Glutamatergic neuron (in vitro differentiated cells): ENCODE results near the gene TMEM253. TPM values are rescaled to one million over a fixed set of nuclear protein-coding genes. Genes with fewer than 3 reads are reported as not detected.

Source experiments
- DNase-seq: peaks from one replicate; pipeline ENCODE4 v3.0.0; 2022
- H3K27ac Mint-ChIP-seq: one replicate; pipeline ENCODE4 v1.8.0; 2020; ENCODE audit warnings: mild to moderate bottlenecking, mixed read lengths, inconsistent platforms; ENCODE audit not compliant: unreplicated experiment
- H3K27me3 Mint-ChIP-seq: one replicate; pipeline ENCODE4 v1.8.0; 2020; ENCODE audit warnings: mild to moderate bottlenecking, moderate library complexity, mixed read lengths, inconsistent platforms; ENCODE audit not compliant: unreplicated experiment
- H3K36me3 Mint-ChIP-seq: one replicate; pipeline ENCODE4 v1.8.0; 2020; ENCODE audit warnings: mild to moderate bottlenecking, mixed read lengths, inconsistent platforms; ENCODE audit not compliant: unreplicated experiment
- H3K4me1 Mint-ChIP-seq: one replicate; pipeline ENCODE4 v1.8.0; 2020; ENCODE audit warnings: mild to moderate bottlenecking, low read depth, mixed read lengths, inconsistent platforms; ENCODE audit not compliant: unreplicated experiment
- H3K4me3 Mint-ChIP-seq: one replicate; pipeline ENCODE4 v1.8.0; 2020; ENCODE audit warnings: mild to moderate bottlenecking, mixed read lengths, inconsistent platforms; ENCODE audit not compliant: unreplicated experiment
- H3K9me3 Mint-ChIP-seq: one replicate; pipeline ENCODE4 v1.8.0; 2020; ENCODE audit warnings: mild to moderate bottlenecking, moderate library complexity, mixed read lengths, inconsistent platforms; ENCODE audit not compliant: unreplicated experiment
- total RNA-seq: library from RNA; stranded (reverse); fragmentation: NEBNext Ultra II Directional; extraction: Animal tissue kit (Norgen Biotek cat#: 25700); gene quantifications from one replicate; pipeline ENCODE4 v1.2.1, GENCODE V29; 2021; ENCODE audit not compliant: unreplicated experiment
- TF ChIP-seq, protein P1 (sequence below): fragments of 200-600 bp; sonication (generic); IDR thresholded peaks from one replicate; pipeline ENCODE4 v1.5.0; 2021; ENCODE audit not compliant: partially characterized antibody, unreplicated experiment

The TMEM253 gene
- total RNA-seq, 1 donor from 2014 or later = 0.64 TPM

DNA sequence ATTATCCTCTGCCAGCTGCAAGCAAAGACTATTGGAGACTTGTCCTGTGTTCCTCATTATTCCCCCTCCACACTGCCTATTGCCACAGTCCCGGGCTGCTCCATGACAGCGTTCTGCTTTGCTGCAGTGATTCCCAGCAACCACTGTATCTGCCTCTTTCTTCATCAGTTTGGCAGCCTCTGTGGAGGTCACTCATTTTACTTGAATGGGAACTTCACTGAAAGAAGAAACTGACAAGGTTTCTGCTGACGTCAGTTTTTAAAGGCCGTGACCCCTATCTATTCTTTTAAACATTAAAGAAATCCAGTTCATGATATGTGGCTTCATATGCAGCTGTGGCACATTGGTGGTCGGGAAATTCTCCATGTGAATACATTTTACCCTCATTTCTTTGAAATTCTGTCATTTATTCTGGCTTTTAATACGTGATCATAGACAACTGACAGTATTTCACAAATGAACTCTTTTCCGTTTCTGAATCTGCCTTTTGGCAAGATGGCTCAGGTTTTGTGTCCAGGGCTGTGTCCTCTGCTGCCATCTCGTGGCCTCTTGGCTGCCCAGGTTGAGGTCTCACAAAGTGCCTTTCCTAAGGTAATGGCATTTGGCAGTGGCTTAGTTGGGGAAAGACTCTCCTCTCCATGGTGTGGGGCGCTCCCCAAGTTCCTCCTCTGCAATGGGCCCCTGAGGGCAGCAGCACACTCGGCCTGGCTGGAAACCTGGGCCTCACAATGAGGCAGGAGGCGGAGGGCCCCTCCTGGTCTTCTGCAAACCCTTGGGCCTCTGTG is 5.8 kb downstream of the TMEM253 start:
- Mint-ChIP-seq H3K27me3 (peaks cover 2% of the 10 kb centered on the region), H3K4me1 (peaks cover 29% of the 10 kb centered on the region), H3K4me3 (peak overlapping the region; percentile 72), H3K36me3 (no peaks in the 10 kb centered on the region), H3K9me3 (peaks cover 5% of the 10 kb centered on the region), H3K27ac (peak overlapping the region; percentile 95)
- TF ChIP-seq, protein P1, sequence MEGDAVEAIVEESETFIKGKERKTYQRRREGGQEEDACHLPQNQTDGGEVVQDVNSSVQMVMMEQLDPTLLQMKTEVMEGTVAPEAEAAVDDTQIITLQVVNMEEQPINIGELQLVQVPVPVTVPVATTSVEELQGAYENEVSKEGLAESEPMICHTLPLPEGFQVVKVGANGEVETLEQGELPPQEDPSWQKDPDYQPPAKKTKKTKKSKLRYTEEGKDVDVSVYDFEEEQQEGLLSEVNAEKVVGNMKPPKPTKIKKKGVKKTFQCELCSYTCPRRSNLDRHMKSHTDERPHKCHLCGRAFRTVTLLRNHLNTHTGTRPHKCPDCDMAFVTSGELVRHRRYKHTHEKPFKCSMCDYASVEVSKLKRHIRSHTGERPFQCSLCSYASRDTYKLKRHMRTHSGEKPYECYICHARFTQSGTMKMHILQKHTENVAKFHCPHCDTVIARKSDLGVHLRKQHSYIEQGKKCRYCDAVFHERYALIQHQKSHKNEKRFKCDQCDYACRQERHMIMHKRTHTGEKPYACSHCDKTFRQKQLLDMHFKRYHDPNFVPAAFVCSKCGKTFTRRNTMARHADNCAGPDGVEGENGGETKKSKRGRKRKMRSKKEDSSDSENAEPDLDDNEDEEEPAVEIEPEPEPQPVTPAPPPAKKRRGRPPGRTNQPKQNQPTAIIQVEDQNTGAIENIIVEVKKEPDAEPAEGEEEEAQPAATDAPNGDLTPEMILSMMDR = peak; percentile 79
- peak; percentile 87 for DNase-seq

DNA sequence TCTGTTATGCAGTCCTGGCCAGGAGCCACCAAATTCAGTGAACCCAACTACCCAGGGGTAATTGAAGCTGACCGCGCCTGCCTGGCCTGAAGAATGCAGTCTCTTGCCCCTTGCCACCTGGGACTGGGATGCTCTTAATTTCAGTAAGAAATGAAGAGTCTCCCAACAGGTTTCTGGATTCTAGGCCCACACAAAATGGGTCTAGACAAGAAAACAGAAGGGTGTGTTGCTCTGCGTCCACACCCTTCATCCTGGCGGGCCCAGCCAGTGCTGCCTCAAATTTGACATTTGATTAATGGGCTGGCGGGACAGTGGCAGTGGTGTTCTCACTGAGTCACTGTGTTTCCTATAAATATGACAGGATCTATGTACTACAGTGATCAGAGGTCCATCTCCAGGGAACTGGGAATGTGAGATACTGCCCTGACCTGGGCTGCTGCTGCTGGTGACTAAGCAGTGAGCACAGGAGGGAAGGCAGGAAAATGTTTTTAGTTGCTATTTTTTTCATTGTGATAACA is 6.5 kb downstream of the TMEM253 start:
- Mint-ChIP-seq H3K9me3 (peaks cover 5% of the 10 kb centered on the region), H3K27ac (peak overlapping the region; percentile 95), H3K4me3 (peak overlapping the region; percentile 72), H3K27me3 (peaks cover 2% of the 10 kb centered on the region), H3K4me1 (peaks cover 29% of the 10 kb centered on the region), H3K36me3 (no peaks in the 10 kb centered on the region)
- DNase-seq = no peak
- TF ChIP-seq, protein P1 = no peak

DNA sequence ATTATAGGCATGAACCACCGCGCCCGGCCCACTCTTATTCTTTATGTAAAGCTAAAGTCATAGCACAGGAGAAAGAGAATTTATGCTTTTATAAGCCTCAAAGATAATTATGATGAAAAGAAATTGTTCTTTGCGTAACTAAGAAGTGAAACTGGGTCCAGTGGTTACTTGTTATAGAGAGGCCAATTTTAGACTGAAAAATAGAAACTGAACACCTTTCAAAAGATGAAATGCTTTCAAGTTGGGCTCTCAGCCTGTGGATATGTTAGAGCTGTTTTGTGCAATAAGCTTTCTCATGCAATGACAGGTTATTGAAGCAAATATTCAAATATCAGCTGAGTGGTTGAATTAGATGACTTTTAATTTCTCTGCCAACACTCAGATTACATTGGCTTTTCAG is 7.9 kb downstream of the TMEM253 start:
- Mint-ChIP-seq H3K36me3 (no peaks in the 10 kb centered on the region), H3K9me3 (peaks cover 2% of the 10 kb centered on the region), H3K27ac (no peak overlapping the region), H3K27me3 (peaks cover 2% of the 10 kb centered on the region), H3K4me1 (peaks cover 22% of the 10 kb centered on the region), H3K4me3 (no peak overlapping the region)
- DNase-seq = no peak
- TF ChIP-seq, protein P1 = no peak

DNA sequence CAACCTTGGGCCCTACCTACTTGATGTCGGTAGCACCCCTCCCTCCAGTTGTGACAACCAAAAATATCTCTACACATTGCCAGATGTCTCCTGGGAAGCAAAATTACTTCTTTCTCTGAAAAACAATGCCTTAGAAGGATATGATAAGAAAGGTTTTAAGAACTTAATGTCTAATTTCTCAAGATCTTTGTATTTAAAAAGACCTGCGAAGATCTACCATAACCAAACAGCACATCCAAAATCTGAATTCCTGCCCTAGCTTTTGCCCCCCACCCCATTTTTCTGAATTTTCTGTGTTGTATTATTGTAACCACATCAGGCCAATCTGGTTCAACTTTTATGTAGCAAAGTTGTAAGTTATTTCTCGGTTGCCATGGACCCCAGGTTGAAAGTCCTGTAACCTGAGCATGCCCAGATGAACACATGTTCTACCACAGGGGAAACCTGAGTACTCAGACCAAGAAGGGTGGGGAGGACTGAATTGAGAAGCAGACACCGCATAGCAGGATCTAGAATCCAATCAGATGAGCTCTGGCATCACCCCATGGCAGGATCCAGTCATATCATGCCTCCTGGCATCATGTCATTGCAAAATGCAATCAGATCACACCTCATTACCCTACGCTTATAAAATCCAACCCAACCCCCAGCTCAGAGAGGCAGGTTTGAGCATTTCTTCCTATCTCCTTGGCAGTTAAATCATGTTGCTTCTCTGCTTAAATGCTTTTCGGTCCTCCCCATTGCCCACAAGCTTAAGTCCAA is 8.7 kb downstream of the TMEM253 start:
- H3K4me3 Mint-ChIP-seq = no peak overlapping the region
- H3K36me3 Mint-ChIP-seq = no peaks in the 10 kb centered on the region
- H3K27ac Mint-ChIP-seq = no peak overlapping the region
- TF ChIP-seq, protein P1 = no peak
- no peak for DNase-seq
- H3K27me3 Mint-ChIP-seq = peaks cover 2% of the 10 kb centered on the region
- H3K4me1 Mint-ChIP-seq = peaks cover 21% of the 10 kb centered on the region
- H3K9me3 Mint-ChIP-seq = peaks cover 2% of the 10 kb centered on the region
